Measurements from ENCODE around the gene AMN. TPM values are rescaled to one million over a fixed set of nuclear protein-coding genes. Genes with fewer than 3 reads are reported as not detected.

The AMN gene
- total and polyA plus RNA-seq, 2 donors from 2014 or later: 58.0 to 121 TPM

- TF ChIP-seq, protein P1, sequence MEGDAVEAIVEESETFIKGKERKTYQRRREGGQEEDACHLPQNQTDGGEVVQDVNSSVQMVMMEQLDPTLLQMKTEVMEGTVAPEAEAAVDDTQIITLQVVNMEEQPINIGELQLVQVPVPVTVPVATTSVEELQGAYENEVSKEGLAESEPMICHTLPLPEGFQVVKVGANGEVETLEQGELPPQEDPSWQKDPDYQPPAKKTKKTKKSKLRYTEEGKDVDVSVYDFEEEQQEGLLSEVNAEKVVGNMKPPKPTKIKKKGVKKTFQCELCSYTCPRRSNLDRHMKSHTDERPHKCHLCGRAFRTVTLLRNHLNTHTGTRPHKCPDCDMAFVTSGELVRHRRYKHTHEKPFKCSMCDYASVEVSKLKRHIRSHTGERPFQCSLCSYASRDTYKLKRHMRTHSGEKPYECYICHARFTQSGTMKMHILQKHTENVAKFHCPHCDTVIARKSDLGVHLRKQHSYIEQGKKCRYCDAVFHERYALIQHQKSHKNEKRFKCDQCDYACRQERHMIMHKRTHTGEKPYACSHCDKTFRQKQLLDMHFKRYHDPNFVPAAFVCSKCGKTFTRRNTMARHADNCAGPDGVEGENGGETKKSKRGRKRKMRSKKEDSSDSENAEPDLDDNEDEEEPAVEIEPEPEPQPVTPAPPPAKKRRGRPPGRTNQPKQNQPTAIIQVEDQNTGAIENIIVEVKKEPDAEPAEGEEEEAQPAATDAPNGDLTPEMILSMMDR (IDR thresholded peaks at IDR 0.05; ENCODE audit: borderline replicate concordance, extremely low read depth, insufficient read depth): no peak
- Histone ChIP-seq H3K27ac (ENCODE audit: low read depth in 2 of 2, low read length in 2 of 2) (no peak overlapping the region), H3K9ac (ENCODE audit: low read length in 3 of 3) (no peak overlapping the region), H3K4me1 (ENCODE audit: control insufficient read depth in 2 of 3, insufficient read depth in 2 of 3, low read depth in 1 of 3, low read length in 3 of 3) (no peaks in the 10 kb centered on the region), H3K4me3 (ENCODE audit: low read length in 3 of 3) (no peak overlapping the region), H3K27me3 (ENCODE audit: control insufficient read depth, insufficient read depth, low read length) (no peaks in the 10 kb centered on the region), H3K9me3 (ENCODE audit: control insufficient read depth in 2 of 3, insufficient read depth in 1 of 3, low read length in 3 of 3) (no peaks in the 10 kb centered on the region), H3K36me3 (ENCODE audit: control insufficient read depth in 2 of 3, insufficient read depth in 3 of 3, low read length in 3 of 3) (peaks cover 2 to 75% (median 50%) of the 10 kb centered on the region in 3 donors)
- peak in 1 of 5 donors; percentile 62 for DNase-seq
- intact Hi-C loops (cut with DNase I): no loop called here
- no peak for FAIRE-seq
These were observed 31.8 kb downstream of the AMN start for GRCh38 chr14:102954081-102954789.

DNA sequence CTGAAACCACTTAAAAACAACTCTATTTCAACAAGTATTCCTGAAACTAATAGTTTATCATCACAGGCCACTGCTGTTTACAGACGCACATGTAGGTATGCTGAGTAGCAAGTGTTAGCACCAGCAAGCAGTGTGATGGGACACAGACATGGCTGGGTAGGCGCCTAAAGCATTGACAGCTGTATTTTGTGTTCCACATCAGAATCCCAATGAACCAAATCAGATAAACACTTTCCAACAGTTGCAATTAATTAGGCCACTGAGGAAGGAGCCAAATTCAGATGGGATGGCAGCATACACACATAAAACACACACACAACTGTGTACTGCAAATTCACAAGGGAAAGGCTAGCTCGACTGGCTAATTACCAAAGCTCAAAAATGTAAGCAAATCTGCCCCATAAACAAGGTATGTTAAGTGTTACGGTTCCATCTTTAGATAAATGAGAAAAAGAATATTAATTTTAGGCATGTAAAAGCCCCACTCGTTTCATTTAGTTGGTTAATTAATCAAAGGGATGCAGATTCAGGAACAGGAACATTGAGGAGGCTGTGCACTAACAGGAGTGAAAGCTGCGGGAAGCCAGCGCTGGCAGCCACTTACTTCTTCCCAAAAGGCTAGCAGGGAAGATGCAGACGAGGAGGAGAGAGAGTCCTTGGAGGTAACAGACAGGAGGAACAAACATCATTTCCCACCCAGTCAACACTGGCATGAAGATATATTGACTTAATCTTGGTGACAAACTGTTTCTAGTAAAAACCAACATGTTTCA lies 33.4 kb downstream of the AMN start:
- intact Hi-C loops (cut with DNase I): no loop called here
- peaks cover 2 to 67% (median 45%) of the 10 kb centered on the region in 3 donors for H3K36me3 ChIP-seq (ENCODE audit: control insufficient read depth in 2 of 3, insufficient read depth in 3 of 3, low read length in 3 of 3)

DNA sequence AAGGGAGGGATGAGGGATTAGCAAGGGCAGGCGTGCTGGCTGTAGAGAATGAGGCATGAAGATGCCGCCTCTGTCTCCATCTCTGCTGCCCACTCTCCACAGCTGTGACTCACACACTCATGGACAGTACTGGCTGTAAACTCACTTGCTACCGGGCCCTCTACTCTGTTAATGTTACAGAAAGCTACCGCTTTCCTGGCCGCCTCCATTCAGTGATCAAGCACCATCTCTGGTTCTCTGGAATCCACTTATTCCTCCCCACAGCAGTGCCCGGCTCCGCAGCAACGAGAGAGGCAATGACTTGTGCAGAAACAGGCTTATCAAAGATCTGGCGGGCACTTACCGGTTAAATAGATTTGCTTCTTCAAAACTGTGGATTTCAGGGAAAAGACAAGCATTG lies 34.8 kb downstream of the AMN start:
- H3K27me3 ChIP-seq (ENCODE audit: control insufficient read depth, insufficient read depth, low read length): no peaks in the 10 kb centered on the region
- FAIRE-seq (no peak), DNase-seq (no peak)
- no peak overlapping the region for H3K27ac ChIP-seq (ENCODE audit: low read depth in 2 of 2, low read length in 2 of 2)
- H3K4me1 ChIP-seq (ENCODE audit: control insufficient read depth in 2 of 3, insufficient read depth in 2 of 3, low read depth in 1 of 3, low read length in 3 of 3): no peaks in the 10 kb centered on the region
- TF ChIP-seq, protein P1 (IDR thresholded peaks at IDR 0.05; ENCODE audit: borderline replicate concordance, extremely low read depth, insufficient read depth): no peak
- no peaks in the 10 kb centered on the region for H3K9me3 ChIP-seq (ENCODE audit: control insufficient read depth in 2 of 3, insufficient read depth in 1 of 3, low read length in 3 of 3)
- H3K4me3 ChIP-seq (ENCODE audit: low read length in 3 of 3): no peak overlapping the region
- H3K36me3 ChIP-seq (ENCODE audit: control insufficient read depth in 2 of 3, insufficient read depth in 3 of 3, low read length in 3 of 3): peaks cover 6 to 63% (median 42%) of the 10 kb centered on the region in 3 donors
- intact Hi-C loops (cut with DNase I): no loop called here
- no peak overlapping the region for H3K9ac ChIP-seq (ENCODE audit: low read length in 3 of 3)

More for the DNA sequence above, 33.4 kb downstream of the AMN start:
- FAIRE-seq (no peak), DNase-seq (no peak)
- TF ChIP-seq, protein P1 (IDR thresholded peaks at IDR 0.05; ENCODE audit: borderline replicate concordance, extremely low read depth, insufficient read depth): no peak
- H3K4me1 ChIP-seq (ENCODE audit: control insufficient read depth in 2 of 3, insufficient read depth in 2 of 3, low read depth in 1 of 3, low read length in 3 of 3): no peaks in the 10 kb centered on the region
- no peak overlapping the region for H3K4me3 ChIP-seq (ENCODE audit: low read length in 3 of 3)
- H3K27ac ChIP-seq (ENCODE audit: low read depth in 2 of 2, low read length in 2 of 2): no peak overlapping the region
- H3K9ac ChIP-seq (ENCODE audit: low read length in 3 of 3): no peak overlapping the region
- H3K27me3 ChIP-seq (ENCODE audit: control insufficient read depth, insufficient read depth, low read length): no peaks in the 10 kb centered on the region
- H3K9me3 ChIP-seq (ENCODE audit: control insufficient read depth in 2 of 3, insufficient read depth in 1 of 3, low read length in 3 of 3): no peaks in the 10 kb centered on the region

Measured in kidney (tissue), 14 donors.